MM.1S (cell line): Measurements from ENCODE around the gene PPP5C.

ENCODE experiments used
- DNase-seq: peaks from one replicate; pipeline ENCODE4 v3.0.0-alpha.2; 2015
- H2AFZ ChIP-seq: fragments of 300-600 bp; sonication (generic); 2 replicates; pipeline ENCODE4 v1.6.0; 2016; ENCODE audit warnings: antibody characterized with exemption, low read length
- H3F3A ChIP-seq: fragments of 300-600 bp; sonication (generic); 2 replicates; pipeline ENCODE4 v1.6.1; 2016; ENCODE audit warnings: mild to moderate bottlenecking, antibody characterized with exemption, low read length, moderate library complexity, mixed read lengths; ENCODE audit not compliant: insufficient read depth
- H3K27ac ChIP-seq: fragments of 300-600 bp; sonication (generic); 2 replicates; pipeline ENCODE4 v1.5.1; 2016; ENCODE audit warnings: mild to moderate bottlenecking, low read length
- H3K27me3 ChIP-seq: fragments of 300-600 bp; sonication (generic); replicated peaks from 2 replicates; pipeline ENCODE4 v1.6.0; 2016; ENCODE audit warnings: low read length; ENCODE audit not compliant: insufficient read depth
- H3K36me3 ChIP-seq: fragments of 300-600 bp; sonication (generic); replicated peaks from 2 replicates; pipeline ENCODE4 v1.6.1; 2016; ENCODE audit warnings: mild to moderate bottlenecking, low read length, mixed read lengths; ENCODE audit not compliant: insufficient read depth
- H3K4me1 ChIP-seq: fragments of 300-600 bp; sonication (generic); 2 replicates; pipeline ENCODE4 v1.6.1; 2016; ENCODE audit warnings: low read length, mixed read lengths
- H3K4me2 ChIP-seq: fragments of 300-600 bp; sonication (generic); 2 replicates; pipeline ENCODE4 v1.6.0; 2016; ENCODE audit warnings: low read depth, low read length
- H3K4me3 ChIP-seq: fragments of 300-600 bp; sonication (generic); 2 replicates; pipeline ENCODE4 v1.5.1; 2016; ENCODE audit warnings: low read length, mixed read lengths
- H3K79me2 ChIP-seq: fragments of 300-600 bp; sonication (generic); 2 replicates; pipeline ENCODE4 v1.6.1; 2016; ENCODE audit warnings: mixed run types, low read length, mixed read lengths
- H3K9ac ChIP-seq: fragments of 300-600 bp; sonication (generic); 2 replicates; pipeline ENCODE4 v1.6.1; 2016; ENCODE audit warnings: low read length, mixed read lengths
- H3K9me2 ChIP-seq: fragments of 300-600 bp; sonication (generic); replicated peaks from 2 replicates; pipeline ENCODE4 v1.6.1; 2016; ENCODE audit warnings: mild to moderate bottlenecking, low read length, mixed read lengths; ENCODE audit not compliant: insufficient read depth
- H3K9me3 ChIP-seq: fragments of 300-600 bp; sonication (generic); replicated peaks from 2 replicates; pipeline ENCODE4 v1.6.1; 2016; ENCODE audit warnings: mild to moderate bottlenecking, low read length, mixed read lengths; ENCODE audit not compliant: insufficient read depth
- H4K20me1 ChIP-seq: fragments of 300-600 bp; sonication (generic); 2 replicates; pipeline ENCODE4 v1.6.1; 2016; ENCODE audit warnings: mild to moderate bottlenecking, low read length, moderate library complexity, mixed read lengths; ENCODE audit not compliant: insufficient read depth
- EZH2 ChIP-seq: fragments of 300-600 bp; sonication (generic); optimal IDR thresholded peaks from 2 replicates; pipeline ENCODE3; 2017; ENCODE audit warnings: low read depth, mild to moderate bottlenecking, antibody characterized with exemption, low read length, mixed read lengths
- EZH2phosphoT487 ChIP-seq: fragments of 300-600 bp; sonication (generic); IDR thresholded peaks from 2 replicates; pipeline ENCODE4 v1.6.1; 2018; ENCODE audit warnings: antibody characterized with exemption, low read length
- TF ChIP-seq, protein P1 (sequence below): fragments of 300-600 bp; sonication (generic); IDR thresholded peaks from 2 replicates; pipeline ENCODE4 v1.5.1; 2016; ENCODE audit warnings: antibody characterized with exemption, low read length, mixed read lengths

Gene PPP5C

DNA sequence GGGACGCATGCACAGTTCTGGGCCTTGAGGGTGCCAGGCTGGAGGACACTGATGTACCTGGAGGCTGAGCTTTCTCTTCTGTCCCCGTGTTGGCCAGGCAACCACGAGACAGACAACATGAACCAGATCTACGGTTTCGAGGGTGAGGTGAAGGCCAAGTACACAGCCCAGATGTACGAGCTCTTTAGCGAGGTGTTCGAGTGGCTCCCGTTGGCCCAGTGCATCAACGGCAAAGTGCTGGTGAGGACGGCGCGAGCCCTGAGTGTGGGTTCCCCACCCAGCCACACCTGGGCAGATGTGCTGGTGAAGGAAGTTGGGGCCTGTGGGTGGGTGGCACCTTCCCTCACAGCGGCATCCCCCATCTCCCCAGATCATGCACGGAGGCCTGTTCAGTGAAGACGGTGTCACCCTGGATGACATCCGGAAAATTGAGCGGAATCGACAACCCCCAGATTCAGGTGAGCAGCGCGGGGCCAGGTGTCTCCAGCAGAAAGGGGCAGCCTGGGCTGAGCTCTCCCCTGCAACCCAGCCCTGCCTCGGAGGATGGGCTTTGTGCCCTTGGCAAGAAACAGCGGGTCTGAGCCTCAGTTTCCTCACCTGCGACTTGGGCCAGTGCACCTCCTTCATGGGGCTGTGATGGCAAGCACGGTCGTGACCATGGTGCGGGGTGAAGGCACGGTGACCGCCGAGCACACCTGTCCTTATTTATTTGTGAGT, 40.3 kb downstream of the PPP5C start:
- Histone ChIP-seq H3F3A (no peaks in the 10 kb centered on the region), H3K4me1 (no peaks in the 10 kb centered on the region), H3K4me3 (no peak overlapping the region), H3K9ac (no peak overlapping the region), H3K79me2 (no peaks in the 10 kb centered on the region), H2AFZ (no peak overlapping the region), H3K36me3 (no peaks in the 10 kb centered on the region; the same call in 1 of the 2 replicates), H3K27ac (no peak overlapping the region), H4K20me1 (no peaks in the 10 kb centered on the region), H3K9me2 (no peaks in the 10 kb centered on the region), H3K9me3 (no peaks in the 10 kb centered on the region), H3K27me3 (no peaks in the 10 kb centered on the region), H3K4me2 (no peak overlapping the region)
- DNase-seq = no peak
- TF ChIP-seq EZH2phosphoT487 = no peak
- no peak for TF ChIP-seq EZH2
- TF ChIP-seq, protein P1, sequence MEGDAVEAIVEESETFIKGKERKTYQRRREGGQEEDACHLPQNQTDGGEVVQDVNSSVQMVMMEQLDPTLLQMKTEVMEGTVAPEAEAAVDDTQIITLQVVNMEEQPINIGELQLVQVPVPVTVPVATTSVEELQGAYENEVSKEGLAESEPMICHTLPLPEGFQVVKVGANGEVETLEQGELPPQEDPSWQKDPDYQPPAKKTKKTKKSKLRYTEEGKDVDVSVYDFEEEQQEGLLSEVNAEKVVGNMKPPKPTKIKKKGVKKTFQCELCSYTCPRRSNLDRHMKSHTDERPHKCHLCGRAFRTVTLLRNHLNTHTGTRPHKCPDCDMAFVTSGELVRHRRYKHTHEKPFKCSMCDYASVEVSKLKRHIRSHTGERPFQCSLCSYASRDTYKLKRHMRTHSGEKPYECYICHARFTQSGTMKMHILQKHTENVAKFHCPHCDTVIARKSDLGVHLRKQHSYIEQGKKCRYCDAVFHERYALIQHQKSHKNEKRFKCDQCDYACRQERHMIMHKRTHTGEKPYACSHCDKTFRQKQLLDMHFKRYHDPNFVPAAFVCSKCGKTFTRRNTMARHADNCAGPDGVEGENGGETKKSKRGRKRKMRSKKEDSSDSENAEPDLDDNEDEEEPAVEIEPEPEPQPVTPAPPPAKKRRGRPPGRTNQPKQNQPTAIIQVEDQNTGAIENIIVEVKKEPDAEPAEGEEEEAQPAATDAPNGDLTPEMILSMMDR = no peak

DNA sequence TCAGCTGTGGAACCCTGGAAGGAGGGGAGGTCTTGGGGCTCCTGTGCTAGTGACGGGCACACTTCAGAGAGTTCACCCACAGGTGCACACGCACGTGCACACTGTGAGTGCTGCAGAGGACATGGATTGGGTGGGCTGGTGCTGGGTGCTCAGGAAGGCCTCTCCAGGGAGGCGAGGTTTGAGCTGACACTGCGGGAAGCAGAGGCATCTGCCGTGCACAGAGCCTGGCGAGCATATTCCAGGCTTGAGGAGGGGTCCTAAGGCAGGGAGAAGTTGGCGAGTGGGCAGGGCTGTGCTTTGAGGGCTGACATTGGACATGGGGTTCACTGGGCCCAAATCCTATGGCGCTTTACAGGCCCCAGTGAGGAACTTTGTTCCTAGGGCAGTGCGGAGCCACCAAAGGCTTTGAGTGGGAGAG, 40.8 kb downstream of the PPP5C start:
- Histone ChIP-seq H3K4me3 (no peak overlapping the region), H3K36me3 (no peaks in the 10 kb centered on the region; the same call in 1 of the 2 replicates), H3K27ac (no peak overlapping the region), H3K79me2 (no peaks in the 10 kb centered on the region), H3K9me2 (no peaks in the 10 kb centered on the region), H3K27me3 (no peaks in the 10 kb centered on the region), H4K20me1 (no peaks in the 10 kb centered on the region), H3F3A (no peaks in the 10 kb centered on the region), H3K4me1 (no peaks in the 10 kb centered on the region), H3K9ac (no peak overlapping the region), H3K9me3 (no peaks in the 10 kb centered on the region), H2AFZ (no peak overlapping the region), H3K4me2 (no peak overlapping the region)
- no peak for TF ChIP-seq EZH2phosphoT487
- TF ChIP-seq, protein P1 = no peak
- DNase-seq = no peak

DNA sequence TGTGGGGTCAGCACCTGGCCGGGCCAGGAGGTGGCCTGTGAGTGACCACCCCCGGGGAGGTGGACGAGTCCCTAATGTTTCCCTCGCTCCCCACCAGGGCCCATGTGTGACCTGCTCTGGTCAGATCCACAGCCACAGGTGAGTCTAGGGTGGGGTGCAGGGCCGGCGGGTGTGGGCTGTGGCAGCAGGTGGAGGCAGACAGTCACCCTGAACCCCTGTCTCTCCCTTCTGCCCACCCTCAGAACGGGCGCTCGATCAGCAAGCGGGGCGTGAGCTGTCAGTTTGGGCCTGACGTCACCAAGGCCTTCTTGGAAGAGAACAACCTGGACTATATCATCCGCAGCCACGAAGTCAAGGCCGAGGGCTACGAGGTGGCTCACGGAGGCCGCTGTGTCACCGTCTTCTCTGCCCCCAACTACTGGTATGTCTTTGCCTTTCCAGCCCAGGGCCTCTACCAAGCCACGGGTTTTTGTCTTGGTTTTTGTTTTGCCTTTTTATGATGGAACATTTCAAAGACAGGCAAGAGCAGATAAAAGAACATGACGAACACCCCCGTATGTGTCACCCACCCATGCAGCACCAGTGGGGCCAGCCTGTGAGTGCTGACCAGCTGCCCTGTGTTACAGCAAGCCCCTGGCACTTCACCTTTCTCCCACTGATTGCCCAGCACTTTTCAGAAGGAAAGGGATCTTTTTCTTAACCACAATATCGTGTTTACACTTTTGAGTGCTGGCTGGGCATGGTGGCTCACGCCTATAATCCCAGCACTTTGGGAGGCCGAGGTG, 41.6 kb downstream of the PPP5C start:
- no peak overlapping the region for H3K4me3 ChIP-seq
- H3F3A ChIP-seq = no peaks in the 10 kb centered on the region
- H3K9me3 ChIP-seq = no peaks in the 10 kb centered on the region
- H3K9me2 ChIP-seq = no peaks in the 10 kb centered on the region
- no peak overlapping the region for H3K4me2 ChIP-seq
- H3K79me2 ChIP-seq = no peaks in the 10 kb centered on the region
- H4K20me1 ChIP-seq = no peaks in the 10 kb centered on the region
- no peak for DNase-seq
- no peaks in the 10 kb centered on the region for H3K27me3 ChIP-seq
- H2AFZ ChIP-seq = no peak overlapping the region
- H3K4me1 ChIP-seq = no peaks in the 10 kb centered on the region
- no peak for TF ChIP-seq EZH2phosphoT487
- no peak for TF ChIP-seq EZH2
- TF ChIP-seq, protein P1 = no peak
- H3K9ac ChIP-seq = no peak overlapping the region
- no peaks in the 10 kb centered on the region; the same call in 1 of the 2 replicates for H3K36me3 ChIP-seq
- no peak overlapping the region for H3K27ac ChIP-seq
